GM18867 (cell line): Measurements from ENCODE around the gene MATN3.
"Not testable (repeated sequence)": the region's sequence is repeated elsewhere in the genome, so short reads cannot be mapped to it uniquely, and the experiment has no call there.

Experiments
- ATAC-seq: cut with Tn5 transposase; IDR thresholded peaks from one replicate; pipeline ENCODE4 v1.9.1; 2021; ENCODE audit warnings: mild to moderate bottlenecking, moderate library complexity; ENCODE audit not compliant: unreplicated experiment

MATN3 gene

GRCh38 chr2:20012282-20013125, at the start of gene MATN3:
MATN3 (minus strand) TSS chr2:20012668; CDS start chr2:20012631, 37 bp downstream.
- ATAC-seq, result no peak

- ATAC-seq, result no peak
These were observed 49.5 kb upstream of the MATN3 start for GRCh38 chr2:20061940-20062339.

- ATAC-seq, result no peak
These were observed 49.0 kb upstream of the MATN3 start for GRCh38 chr2:20061476-20061875.

- no peak for ATAC-seq
These were observed 47.6 kb upstream of the MATN3 start for GRCh38 chr2:20060106-20060505.

GRCh38 chr2:20057268-20057667, 44.8 kb upstream of the MATN3 start:
- ATAC-seq, result no peak

GRCh38 chr2:20054931-20055330, 42.5 kb upstream of the MATN3 start:
- no peak for ATAC-seq

- ATAC-seq, result no peak
These were observed 41.7 kb upstream of the MATN3 start for GRCh38 chr2:20054119-20054518.

- no peak for ATAC-seq
These were observed 40.4 kb upstream of the MATN3 start for GRCh38 chr2:20052861-20053281.

- ATAC-seq, result no peak
These were observed 39.9 kb upstream of the MATN3 start for GRCh38 chr2:20052229-20052851.

GRCh38 chr2:20051532-20052228, 39.2 kb upstream of the MATN3 start, which contains the start of gene LAPTM4A:
LAPTM4A (minus strand) TSS chr2:20051628; CDS start chr2:20051520, 108 bp downstream.
- peak; percentile 95 for ATAC-seq

- ATAC-seq, result peak; percentile 23
These were observed 38.4 kb upstream of the MATN3 start for GRCh38 chr2:20050646-20051531.

GRCh38 chr2:20050104-20050645, 37.7 kb upstream of the MATN3 start:
- peak; percentile 34 for ATAC-seq

GRCh38 chr2:20049637-20050036, 37.2 kb upstream of the MATN3 start:
- ATAC-seq, result no peak

GRCh38 chr2:20048488-20049448, 36.3 kb upstream of the MATN3 start:
- ATAC-seq, result no peak

GRCh38 chr2:20045712-20046292, 33.3 kb upstream of the MATN3 start:
- not testable (repeated sequence) for ATAC-seq

- ATAC-seq, result no peak
These were observed 32.3 kb upstream of the MATN3 start for GRCh38 chr2:20044778-20045177.

GRCh38 chr2:20042531-20042930, 30.1 kb upstream of the MATN3 start:
- no peak for ATAC-seq

- no peak for ATAC-seq
These were observed 28.2 kb upstream of the MATN3 start for GRCh38 chr2:20040489-20041172.
